GM12865 (cell line): ENCODE measurements around the gene TCF20.

ENCODE experiments used
- DNase-seq: peaks from one replicate; pipeline ENCODE4 v3.0.0; 2010; ENCODE audit warnings: low read depth
- H3K4me3 ChIP-seq: 2 replicates; pipeline ENCODE4 v1.5.1; 2011; ENCODE audit warnings: mild to moderate bottlenecking, low read depth, low read length, control low read depth
- TF ChIP-seq, protein P1 (sequence below): IDR thresholded peaks from 2 replicates; pipeline ENCODE4 v1.5.1; 2011; ENCODE audit warnings: low read length, control low read depth, low read depth, inconsistent platforms; ENCODE audit not compliant: insufficient read depth; ENCODE audit errors: missing control alignments

The TCF20 gene

DNA sequence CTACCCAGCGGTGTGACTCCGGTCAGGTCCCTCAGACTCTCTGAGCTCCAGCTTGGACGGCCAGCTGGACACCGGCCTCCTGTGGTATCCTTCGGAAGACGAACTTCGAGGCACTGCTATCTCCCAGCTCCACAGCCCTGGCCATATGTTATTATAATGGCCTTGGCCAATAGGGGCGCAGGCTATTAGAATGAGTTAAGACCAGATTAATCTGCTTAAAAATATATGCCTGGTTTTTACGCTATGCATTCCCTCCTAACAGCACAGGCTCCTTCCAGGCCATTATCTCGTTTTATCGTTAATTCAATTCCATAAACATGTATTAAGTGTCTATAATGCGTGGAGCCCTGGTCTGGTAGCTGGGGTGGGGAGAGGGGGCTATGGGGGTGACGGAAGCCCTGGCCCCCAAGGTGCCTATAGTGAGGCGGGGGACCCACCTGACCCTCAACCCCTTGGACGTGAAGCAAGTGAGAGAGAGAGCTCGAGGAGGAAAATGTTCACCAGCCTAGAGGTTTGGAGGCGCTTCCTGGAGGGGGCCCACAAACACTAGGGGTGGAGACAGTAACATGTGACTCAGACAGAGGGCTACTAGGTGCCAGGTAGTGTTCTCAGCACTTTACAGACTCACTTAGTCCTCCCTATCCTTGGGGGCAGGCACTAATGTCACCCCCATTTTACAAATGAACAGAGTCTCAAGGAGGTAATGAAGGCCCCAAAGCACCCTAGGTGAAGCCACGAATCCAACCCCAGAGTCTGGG lies 37.5 kb upstream of the TCF20 start:
- TF ChIP-seq, protein P1, sequence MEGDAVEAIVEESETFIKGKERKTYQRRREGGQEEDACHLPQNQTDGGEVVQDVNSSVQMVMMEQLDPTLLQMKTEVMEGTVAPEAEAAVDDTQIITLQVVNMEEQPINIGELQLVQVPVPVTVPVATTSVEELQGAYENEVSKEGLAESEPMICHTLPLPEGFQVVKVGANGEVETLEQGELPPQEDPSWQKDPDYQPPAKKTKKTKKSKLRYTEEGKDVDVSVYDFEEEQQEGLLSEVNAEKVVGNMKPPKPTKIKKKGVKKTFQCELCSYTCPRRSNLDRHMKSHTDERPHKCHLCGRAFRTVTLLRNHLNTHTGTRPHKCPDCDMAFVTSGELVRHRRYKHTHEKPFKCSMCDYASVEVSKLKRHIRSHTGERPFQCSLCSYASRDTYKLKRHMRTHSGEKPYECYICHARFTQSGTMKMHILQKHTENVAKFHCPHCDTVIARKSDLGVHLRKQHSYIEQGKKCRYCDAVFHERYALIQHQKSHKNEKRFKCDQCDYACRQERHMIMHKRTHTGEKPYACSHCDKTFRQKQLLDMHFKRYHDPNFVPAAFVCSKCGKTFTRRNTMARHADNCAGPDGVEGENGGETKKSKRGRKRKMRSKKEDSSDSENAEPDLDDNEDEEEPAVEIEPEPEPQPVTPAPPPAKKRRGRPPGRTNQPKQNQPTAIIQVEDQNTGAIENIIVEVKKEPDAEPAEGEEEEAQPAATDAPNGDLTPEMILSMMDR = no peak

DNA sequence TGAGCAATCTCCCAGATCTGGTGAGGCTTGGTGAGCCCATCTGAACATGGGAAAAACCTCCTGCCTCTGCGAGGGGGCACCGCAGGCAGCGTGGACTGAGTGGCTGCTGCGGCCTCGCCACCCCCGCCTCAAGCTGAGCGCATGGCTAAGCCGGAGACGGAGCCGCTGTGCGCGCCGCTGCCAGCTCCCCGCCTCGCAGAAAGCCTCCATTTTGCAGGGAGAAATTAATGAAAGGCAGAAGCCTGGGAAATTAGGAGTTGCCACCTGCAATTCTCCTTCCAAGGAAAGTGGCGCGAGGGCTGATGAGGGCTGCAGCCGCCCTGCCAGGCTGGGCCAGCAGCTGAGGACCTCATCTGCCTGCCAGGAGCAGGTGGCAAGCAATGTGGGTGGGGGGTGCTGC lies 35.6 kb upstream of the TCF20 start:
- H3K4me3 ChIP-seq = no peak overlapping the region
- no peak for DNase-seq
- TF ChIP-seq, protein P1 = no peak

More for the DNA sequence above, 37.5 kb upstream of the TCF20 start:
- no peak overlapping the region for H3K4me3 ChIP-seq
- no peak for DNase-seq

DNA sequence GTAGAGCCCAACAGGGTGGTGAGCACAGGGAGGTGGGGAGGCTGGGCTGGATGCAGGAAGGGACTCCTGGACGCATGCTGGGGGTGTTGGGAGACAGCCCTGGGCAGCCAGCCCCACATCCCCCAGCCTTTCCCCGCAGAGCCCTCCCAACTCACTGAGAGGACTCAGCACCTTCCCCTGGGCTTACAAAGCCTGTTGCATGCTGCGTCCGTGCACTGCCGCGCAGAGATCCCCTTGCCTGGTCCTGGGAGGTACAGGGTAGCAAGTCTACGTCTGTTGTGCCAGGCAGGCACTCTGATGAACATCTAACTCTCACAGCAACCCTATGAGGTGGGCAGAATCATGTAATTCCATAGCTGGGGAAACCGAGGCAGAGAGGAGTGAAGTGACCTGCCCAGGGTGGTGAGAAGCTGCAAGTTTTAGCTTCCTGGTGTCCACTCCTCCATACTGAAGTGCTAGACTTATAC lies 33.9 kb upstream of the TCF20 start:
- TF ChIP-seq, protein P1 = no peak
- no peak for DNase-seq
- no peak overlapping the region for H3K4me3 ChIP-seq

DNA sequence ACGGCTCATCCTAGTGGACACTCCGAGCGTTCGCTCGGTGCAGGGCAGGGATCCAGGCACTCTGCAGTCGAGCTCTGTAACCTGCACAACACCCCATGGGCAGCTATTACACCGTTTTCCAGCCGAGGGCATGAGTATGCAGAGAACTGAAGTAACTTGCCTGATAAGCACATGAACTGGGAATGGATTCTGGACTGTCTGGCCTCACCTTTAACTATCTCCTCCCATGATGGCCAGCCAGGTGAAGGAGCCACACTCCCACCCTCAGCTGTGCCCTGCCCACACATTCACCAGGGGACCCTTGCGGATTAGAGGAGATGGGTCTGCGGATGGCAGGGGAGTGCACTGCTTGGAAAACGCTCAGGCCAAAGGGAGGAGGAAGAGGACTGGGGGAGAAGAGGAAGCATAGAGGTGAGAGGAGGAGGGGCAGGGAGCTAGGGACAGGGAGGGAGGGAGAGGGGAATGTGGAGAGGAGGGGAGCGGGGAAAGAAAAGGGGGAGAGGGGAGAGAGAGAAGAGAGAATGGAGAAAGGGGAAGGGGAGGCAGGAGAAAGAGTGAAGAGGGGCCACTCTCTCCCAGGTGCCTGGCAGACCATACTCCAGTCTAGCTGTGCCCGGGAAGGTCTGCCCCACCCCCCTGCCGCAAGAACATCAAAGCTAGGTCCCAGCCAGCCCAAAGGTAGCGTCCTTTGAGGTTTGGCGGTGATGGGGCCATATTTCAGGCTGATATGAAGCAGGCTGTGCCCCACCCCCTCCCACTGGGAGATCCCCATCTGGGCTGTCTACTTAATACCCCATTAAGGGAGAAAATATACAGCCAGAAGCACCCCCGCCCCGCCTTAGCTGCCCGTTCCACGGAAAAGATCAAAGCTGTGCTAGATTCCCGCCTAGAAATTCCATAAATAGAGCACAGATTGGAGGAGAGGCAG lies 33.2 kb upstream of the TCF20 start:
- no peak for DNase-seq
- TF ChIP-seq, protein P1 = no peak
- no peak overlapping the region for H3K4me3 ChIP-seq

DNA sequence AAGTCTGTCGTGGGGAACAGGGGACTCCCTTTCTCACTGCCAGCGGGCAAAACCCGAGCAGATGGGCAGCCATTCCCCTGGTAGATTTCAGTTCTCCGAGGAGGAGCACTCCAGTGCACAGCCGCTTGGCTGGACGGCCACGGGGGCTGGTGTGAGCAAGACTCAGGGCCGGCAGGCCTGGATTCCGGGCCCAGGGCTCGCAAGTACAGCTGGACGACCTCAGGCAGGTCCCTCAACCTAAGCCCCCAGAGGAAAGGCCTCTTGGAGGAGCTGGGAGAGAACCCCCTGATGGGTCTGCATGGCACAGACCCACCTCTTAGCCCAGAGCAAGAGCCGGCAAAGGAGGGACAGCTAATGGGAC lies 31.3 kb upstream of the TCF20 start:
- DNase-seq = no peak
- H3K4me3 ChIP-seq = no peak overlapping the region
- TF ChIP-seq, protein P1 = no peak

DNA sequence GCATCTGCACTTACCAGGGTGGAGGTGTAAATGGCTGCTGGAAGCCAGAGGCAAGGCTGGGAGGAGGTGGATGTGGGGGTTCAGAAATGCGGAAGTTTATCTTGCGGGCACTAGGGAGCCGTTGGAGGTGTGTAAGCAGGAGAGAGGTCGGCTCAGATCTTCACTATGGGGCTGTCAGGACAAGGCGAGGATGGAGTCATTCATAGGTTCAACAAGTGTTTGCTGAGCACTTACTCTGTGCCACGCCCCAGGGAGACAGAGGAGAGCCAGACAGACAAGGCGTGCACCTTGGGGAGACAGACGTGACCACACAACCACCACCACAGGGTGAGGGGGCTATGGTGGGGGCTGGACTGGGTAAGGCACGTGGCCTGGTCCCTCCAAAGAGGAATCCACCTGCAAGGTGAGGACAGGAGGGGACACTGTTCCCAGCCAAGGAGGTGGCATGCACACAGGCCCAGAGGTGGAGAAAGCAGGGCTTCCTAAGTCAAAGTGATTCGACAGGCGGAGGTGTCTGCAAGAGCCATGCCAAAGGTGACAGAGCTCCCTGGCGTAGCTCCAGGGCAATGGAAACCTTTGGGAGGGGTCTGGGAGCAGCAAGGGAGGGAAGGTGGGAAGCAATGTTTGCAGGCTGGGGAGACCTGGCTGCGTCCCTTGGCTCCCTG lies 30.8 kb upstream of the TCF20 start:
- no peak overlapping the region for H3K4me3 ChIP-seq
- TF ChIP-seq, protein P1 = no peak
- no peak for DNase-seq
